Sigmoid colon (tissue), 4 donors: ENCODE measurements around the gene ZNF766.
A peak's percentile ranks its signal among the peaks of the same experiment; 100 is the strongest.

Experiments used
- EP300 ChIP-seq, 4 donors: sonication (generic); formaldehyde crosslinking; IDR thresholded peaks; one replicate each; pipeline ENCODE4 v1.6.1; 2017; ENCODE audit warnings: antibody characterized with exemption in 4 of 4
- POLR2A ChIP-seq, 2 donors: fragments of 450-650 bp; IDR thresholded peaks; one replicate each; pipeline ENCODE4 v1.6.1; 2016; ENCODE audit warnings: antibody characterized with exemption in 2 of 2, mild to moderate bottlenecking in 2 of 2, moderate library complexity in 2 of 2
- TF ChIP-seq, protein P1 (sequence below), 4 experiments: fragments of 450-650 bp in 3 of 4; fragments of 200-600 bp in 1 of 4; IDR thresholded peaks; one replicate each; pipeline ENCODE4 v1.5.1; 2016 to 2019; ENCODE audit warnings: antibody characterized with exemption in 4 of 4, mild to moderate bottlenecking in 3 of 4, moderate library complexity in 2 of 4

- TF ChIP-seq, protein P1, sequence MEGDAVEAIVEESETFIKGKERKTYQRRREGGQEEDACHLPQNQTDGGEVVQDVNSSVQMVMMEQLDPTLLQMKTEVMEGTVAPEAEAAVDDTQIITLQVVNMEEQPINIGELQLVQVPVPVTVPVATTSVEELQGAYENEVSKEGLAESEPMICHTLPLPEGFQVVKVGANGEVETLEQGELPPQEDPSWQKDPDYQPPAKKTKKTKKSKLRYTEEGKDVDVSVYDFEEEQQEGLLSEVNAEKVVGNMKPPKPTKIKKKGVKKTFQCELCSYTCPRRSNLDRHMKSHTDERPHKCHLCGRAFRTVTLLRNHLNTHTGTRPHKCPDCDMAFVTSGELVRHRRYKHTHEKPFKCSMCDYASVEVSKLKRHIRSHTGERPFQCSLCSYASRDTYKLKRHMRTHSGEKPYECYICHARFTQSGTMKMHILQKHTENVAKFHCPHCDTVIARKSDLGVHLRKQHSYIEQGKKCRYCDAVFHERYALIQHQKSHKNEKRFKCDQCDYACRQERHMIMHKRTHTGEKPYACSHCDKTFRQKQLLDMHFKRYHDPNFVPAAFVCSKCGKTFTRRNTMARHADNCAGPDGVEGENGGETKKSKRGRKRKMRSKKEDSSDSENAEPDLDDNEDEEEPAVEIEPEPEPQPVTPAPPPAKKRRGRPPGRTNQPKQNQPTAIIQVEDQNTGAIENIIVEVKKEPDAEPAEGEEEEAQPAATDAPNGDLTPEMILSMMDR (IDR thresholded peaks at IDR 0.05): peak; percentile 76 to 90 (median 82)
- TF ChIP-seq POLR2A (IDR thresholded peaks at IDR 0.05) (no peak), EP300 (IDR thresholded peaks at IDR 0.05) (no peak)
These were observed 31.5 kb upstream of the ZNF766 start for GRCh38 chr19:52237771-52238400.
